Left kidney (tissue), 2 donors: ENCODE results near the gene DOCK1. TPM values are rescaled to one million over a fixed set of nuclear protein-coding genes. Genes with fewer than 3 reads are reported as not detected.
"Not testable (repeated sequence)": the region's sequence is repeated elsewhere in the genome, so short reads cannot be mapped to it uniquely, and the experiment has no call there.

ENCODE experiments used
- DNase-seq: peaks from one replicate; pipeline ENCODE4 v3.0.0-alpha.2; 2013
- polyA plus RNA-seq: library from polyadenylated mRNA; unstranded; fragments of 120-200 nt; gene quantifications from one replicate; pipeline ENCODE4 v1.2.1, GENCODE V29; 2013; ENCODE audit not compliant: insufficient read length

DOCK1 gene
- polyA plus RNA-seq, 1 donor, result 70.0 TPM

DNA sequence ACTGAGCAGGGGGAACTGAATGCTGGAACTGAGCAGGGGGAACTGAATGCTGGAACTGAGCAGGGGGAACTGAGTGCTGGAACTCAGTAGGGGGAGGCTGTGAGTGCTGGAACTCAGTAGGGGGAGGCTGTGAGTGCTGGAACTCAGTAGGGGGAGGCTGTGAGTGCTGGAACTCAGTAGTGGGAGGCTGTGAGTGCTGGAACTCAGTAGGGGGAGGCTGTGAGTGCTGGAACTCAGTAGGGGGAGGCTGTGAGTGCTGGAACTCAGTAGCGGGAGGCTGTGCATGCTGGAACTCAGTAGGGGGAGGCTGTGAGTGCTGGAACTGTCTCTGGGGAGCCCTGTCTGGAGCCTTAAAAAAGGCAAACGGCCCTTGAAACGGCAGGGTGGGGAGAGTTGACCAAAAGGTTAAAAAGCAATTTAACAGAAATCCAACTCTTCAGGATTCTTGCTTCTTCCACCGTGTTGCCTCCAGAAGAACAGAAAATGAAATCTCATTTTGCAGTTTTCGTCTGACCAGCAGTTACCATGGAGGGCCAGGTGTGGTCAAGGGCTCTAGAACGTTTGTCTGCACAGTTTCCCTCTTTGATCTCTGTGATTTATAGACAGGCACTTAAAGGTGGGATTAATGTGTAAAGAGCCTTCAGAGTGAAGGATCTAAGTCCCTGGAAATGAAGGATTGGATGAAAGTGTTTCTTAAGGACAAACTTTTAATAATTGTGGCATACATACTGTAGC lies 19.1 kb downstream of the DOCK1 start:
- no peak for DNase-seq

DNA sequence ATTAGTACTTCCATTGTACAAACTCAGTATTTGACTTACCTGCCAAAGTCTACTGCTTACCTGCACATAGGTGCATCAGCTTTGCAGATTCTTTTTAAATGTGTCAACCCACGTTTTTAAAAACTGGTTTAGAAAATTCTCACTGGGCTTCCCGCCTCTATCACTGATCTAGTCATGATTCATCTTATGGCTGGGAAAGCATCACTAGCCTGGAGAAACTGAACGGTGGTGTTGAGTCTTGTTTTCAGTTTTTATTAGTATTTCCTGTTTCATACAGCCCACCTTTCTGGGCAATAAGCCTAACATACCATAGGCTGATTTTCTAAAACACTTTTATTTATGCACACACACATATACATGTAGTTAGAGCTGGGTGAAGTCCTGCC lies 19.7 kb downstream of the DOCK1 start:
- no peak for DNase-seq

DNA sequence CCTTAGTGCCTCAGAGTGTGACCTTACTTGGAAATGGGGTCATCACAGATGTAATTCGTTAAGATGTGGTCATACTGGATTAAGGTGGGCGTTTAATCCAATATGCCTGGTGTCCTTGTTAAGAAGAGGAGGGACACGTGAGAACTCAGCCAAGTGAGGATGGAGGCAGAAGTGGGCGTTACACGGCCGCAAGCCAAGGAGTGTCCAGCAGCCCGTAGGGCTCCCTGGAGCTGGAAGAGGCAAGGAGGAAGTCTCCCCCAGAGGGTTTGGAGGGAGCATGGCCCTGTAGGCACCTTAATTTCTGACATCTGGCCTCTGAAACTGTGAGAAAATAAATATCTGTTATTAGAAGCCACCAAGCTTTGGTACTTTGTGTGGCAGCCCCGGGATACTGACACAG lies 21.3 kb downstream of the DOCK1 start:
- DNase-seq, result no peak

DNA sequence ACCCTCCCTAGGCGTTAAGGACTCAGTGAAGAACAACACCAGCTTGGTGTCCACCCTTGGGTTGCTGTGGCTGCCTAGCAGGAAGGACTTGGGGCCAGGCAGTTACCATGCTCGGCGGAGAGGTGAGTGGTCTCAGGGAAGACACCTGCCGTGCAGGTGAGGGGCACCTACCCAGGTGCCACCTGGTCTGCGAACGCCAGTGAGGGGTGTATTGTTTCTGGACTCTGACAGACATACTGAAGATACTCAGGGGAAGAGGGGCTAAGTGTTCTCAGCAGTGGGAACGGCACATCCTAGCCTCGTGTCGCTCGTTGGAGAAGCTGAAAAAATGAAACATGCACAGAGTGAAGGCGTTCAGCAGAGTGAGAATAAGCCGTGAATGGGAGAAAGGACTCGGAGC lies 22.6 kb downstream of the DOCK1 start:
- no peak for DNase-seq

DNA sequence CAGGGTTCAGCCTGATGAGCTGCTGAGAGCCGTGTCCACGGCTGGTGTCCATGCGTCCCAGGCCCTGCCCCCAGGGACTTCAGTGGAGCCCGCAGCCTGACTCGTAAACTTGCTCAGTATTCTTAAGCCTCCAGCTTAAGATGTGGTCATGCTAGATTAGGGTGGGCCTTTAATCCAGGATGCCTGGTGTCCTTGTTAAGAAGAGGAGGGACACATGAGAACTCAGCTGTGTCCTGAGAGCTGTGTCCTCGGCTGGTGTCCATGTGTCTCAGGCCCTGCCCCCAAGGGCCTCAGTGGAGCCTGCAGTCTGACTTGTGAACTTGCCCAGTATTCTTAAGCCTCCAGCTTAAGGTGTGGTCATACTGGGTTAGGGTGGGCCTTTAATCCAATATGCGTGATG lies 23.0 kb downstream of the DOCK1 start:
- no peak for DNase-seq

DNA sequence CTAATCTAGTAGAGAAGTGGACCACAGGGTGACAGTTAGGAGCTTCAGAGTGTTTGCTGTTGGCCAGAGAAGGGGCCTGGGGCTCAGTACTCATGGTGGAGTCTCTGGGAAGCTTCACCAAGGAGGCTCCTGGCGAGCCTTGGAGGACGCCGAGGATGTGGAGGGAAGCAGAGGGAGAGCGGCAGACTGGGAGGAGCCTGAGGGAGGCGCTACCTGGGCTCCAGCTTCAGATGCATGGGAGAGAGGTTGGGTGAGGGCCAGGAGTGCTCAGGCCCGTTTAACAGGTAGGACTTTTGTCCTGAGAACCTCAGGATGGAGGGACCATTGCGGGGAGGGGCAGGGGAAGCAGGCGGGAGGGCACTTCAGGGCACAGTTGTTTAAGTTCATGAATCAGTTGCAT lies 24.2 kb downstream of the DOCK1 start:
- no peak for DNase-seq

DNA sequence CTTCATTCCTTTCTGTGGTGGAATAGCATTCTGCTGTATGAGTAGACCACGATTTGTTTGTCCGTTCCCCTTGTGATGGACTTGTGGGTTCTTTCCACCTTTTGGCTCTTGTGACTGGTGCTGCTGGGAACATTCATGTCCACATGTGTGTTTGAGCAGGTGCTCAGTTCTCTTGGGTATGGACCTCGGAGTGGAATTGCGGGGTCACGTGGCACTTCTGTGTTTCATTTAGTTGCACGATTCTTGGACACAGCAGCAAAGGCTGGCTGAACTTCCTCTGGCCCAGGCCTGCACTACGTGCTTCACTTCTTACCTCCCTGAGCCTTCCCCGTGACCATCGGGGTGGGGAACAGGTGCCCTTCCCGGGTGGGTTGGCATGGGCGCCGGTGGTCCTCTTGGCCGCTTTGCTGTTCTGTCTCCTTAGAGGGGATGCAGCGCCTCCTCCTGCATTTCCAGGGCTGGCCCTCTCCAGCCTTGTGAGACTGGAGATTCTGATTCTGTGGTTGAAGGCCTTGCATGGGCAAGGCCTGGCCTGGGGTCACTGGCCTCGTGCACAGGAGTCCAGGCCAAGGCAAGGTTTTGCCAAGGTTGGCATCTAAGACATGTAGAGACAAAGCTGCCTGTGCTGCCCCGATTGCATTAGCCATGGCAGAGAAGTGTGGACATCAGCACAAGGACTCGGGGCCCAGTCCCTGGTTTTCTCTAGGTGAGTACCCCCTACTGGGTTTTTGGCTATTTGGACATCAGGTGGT lies 25.1 kb downstream of the DOCK1 start:
- DNase-seq, result no peak

DNA sequence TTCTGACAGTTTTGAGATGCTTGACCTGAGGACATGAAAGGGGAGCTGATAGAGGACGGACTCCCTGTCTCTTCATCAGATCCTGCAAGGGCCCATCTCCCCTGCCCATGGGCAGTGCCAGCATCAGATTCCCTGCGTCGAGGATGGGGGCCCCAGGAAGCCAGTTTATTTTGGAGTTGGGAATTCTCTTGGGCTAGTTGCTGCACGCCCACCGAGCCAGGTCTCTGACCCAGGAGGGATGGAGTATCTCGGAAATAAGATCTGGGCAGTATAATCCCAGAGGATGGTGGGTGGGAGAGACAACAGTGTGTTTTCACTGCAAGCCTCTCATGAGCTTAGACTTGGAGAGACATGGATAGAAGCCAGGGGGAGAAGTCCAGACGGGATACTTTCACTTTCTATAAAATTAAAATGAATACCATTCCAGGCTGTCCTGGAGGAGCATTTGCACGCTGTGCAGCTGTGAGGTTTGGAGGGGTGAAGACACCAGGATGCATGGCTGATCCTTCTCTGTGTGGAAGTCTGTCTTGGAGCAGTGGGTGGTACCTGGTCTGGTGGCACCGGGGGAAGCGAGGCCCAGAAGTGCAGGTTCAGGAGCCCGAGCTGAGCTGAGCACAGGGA lies 25.8 kb downstream of the DOCK1 start:
- no peak for DNase-seq

DNA sequence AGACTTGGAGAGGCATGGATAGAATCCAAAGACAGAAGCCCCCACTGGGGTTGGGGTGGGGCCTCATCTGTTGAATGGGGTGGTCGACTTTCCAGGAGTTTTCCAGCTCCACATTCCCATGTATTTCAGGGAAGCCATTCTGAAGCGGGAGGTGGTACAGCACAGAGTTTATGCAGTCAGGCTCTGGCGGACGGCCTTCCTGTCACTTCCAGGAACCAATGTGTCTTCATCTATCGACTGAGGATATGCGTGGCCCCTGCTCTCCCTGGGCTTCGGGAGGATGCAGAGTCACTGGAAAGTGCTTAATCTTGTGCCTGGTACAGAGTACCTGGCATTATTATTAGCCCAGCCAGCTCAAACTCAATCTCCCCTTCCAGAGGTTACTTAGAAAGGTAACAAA lies 26.3 kb downstream of the DOCK1 start:
- no peak for DNase-seq

DNA sequence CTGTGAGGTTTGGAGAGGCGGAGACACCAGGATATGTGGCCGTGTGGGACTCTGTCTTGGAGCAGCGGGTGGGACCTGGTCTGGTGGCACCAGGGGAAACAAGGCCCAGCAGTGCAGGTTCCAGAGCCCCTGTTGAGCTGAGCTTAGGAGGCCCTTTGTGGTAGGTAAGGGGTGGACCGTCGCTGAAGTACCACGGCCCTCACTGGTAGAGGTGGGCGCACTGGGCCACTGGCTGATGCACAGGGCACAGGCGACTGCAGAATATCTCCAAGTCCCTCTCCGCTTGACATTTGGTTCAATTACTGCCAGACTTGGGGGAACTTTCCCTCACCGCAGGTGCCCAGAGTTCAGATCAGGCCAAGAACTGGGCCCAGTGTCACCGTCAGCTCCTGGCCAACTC lies 27.3 kb downstream of the DOCK1 start:
- no peak for DNase-seq

DNA sequence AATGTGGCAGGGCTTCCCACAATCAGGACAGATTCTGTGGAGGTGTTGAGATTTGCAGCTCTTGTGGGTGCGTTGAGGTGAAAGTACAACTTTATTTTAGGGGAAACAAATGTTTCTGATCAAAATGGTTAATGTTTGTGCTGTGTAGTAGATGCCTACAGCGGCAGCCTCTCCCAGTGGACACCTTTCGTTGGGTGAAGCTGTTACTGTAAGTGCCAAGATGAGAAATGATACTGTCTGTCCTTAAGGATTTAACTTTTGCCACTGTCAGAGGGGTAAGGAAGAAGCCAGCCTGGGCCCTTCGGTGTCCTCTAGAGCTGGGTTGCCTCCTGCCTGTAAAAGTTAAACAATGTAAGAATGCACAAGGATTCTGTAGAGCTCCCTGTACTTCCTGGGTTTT lies 27.9 kb downstream of the DOCK1 start:
- no peak for DNase-seq

DNA sequence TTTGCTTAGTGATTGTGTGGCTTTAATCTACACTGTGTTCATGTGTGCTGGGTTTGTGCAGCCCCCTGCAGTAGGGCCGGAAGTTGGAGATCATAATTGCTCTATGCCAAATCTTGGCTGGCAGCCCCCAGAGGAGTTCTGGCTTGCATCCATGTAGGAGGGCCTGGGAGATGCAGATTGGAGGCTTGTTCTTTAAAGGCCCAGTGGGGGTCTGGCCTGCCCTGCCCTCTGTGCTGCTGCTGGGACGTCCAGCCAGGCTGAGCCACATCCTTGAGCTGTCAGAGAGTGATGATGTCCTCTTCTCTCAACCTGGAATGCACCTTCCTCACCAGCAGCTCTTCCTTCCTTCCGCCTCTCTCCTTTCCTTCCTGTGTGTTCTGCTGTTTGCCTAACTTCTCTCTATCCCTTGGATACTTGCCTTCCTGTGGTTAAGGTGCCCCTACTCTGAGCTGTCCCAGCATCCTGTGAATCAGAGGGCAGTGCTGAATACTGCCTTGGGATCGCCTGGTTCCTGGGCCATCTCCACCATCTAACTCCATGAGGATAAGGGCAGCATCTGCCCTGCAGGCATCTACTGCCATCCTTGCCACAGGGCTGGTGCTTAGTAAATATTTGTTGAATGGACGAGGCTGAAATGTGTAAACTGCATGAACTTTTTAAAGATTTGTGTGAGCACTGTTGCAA lies 30.2 kb downstream of the DOCK1 start:
- no peak for DNase-seq

DNA sequence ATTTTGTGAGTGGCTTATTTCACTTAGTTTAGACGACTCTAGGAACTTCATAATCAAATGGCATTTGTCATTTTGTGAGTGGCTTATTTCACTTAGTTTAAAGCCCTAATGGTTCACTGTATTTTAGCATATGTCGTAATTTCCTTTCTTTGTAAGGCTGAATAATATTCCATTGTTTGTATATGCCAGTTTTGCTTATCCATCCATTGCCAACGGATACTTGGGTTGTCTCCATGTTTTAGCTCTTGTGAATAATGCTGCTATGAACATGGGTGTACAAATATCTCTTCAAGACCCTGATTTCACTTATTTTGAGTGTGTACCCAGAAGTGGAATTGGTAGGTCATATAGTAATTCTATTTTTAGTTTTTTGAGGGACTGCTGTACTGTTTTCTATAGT lies 31.8 kb downstream of the DOCK1 start:
- DNase-seq, result no peak

DNA sequence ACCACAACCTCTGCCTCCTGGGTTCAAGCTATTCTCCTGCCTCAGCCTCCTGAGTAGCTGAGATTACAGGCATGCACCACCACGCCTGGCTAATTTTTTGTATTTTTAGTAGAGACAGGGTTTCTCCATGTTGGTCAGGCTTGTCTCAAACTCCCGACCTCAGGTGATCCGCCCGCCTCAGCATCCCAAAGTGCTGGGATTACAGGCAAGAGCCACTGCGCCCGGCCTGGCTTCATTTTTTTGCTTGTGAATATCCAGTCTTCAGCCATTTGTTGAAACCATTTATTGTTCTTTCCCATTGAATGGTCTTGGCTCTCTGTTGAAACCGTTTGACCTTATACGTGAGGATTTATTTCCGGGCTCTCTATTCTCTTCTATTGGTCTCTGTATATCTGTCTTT lies 32.9 kb downstream of the DOCK1 start:
- not testable (repeated sequence) for DNase-seq

DNA sequence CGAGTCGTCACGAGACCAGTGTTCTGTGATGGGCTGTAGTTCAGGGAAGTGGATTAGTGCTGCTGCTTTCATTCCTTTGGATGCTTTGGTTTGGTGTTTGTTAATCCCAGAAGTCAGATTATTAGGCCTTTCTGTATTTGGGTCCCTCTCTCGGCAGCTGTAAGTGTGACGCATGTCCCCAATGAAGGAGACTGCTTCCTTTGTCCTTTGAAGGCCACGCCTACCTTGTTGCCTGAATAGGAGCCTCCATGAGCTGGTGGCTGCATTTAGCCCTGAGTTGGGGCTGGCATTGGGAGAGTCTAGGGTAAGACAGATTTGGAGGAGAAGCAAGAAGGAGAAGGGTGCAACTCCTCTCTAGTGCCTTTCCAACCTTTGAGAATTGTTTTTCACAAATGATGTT lies 34.5 kb downstream of the DOCK1 start:
- DNase-seq, result no peak

DNA sequence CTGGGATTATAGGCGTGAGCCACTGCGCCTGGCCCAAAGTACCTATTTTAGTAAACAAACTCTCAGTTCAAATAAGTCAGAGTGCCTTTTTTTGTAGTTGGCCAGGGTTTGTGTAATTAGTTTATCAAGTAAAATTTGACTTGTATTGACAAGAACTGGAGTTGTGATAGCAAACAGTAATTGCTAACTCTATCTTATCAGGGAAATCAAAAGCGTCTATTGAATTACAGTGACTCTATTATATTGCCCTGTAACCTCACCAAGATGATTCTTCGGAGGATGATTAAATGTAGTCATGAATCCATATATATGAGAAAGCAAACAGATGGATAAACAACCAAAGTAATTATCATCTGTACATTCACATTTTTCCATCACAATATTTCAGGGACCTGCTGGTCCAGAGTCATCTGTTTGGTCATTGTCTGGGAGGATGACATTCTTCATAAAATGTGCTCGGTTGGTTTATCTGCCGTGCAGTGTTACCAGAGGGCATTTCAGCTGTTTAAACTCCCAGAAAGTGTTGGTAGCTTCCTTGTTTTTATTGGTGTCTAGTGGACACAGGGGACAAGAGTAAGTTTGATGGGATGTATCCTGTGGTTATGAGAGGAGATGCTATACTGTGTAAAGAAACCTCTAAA lies 35.6 kb downstream of the DOCK1 start:
- DNase-seq, result no peak

DNA sequence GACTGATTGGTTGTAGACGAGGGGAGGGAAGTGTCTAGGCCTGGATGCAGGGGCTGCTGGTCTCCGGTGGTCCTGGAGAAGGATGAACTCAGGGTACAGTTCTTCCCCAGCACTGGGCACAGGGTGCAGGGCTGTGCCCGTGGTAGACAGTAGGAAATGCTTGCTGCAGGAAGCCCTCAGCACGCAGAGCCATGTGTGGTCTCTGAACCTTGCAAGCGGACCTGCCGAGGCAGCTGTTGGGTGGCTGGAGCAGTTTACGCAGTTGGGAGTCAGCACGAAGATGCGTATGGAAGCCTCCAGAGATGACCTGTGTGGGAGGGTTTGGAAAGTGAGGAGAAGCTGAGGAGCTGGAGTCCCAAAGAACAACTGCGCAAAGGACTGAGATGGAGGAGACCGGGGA lies 39.0 kb downstream of the DOCK1 start:
- DNase-seq, result no peak

DNA sequence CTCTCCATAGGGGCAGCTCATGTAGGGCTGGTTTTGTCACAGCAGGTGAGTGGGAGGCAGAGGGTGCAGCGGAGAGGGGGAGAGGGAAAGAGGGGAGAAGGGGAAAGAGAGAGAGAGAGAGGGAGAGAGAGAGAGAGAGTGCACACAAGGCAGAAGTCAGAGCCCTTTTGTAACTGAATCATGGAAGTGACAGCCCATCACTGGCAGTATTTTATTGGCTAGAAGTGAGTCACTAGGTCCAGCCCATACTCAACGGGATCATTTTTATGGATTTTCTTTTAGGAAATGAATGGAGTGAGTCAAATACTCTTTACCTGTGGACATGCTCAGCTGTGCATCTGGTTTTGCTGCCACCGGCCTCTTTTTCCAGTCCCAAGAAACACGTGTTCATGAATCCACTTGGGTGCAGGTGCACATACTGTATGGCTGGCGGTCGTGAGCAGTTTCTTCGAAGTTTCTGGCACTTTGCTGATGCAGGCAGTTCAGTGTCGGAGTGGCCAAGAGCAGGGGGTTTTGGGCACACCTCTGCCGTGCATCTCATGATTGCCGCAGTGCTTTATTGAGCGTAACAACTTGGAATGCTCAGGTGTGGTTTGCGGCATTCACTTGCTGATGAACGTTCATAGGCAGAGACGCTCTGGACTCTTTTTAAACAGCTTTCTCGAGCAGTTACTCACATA lies 40.3 kb downstream of the DOCK1 start:
- no peak for DNase-seq

DNA sequence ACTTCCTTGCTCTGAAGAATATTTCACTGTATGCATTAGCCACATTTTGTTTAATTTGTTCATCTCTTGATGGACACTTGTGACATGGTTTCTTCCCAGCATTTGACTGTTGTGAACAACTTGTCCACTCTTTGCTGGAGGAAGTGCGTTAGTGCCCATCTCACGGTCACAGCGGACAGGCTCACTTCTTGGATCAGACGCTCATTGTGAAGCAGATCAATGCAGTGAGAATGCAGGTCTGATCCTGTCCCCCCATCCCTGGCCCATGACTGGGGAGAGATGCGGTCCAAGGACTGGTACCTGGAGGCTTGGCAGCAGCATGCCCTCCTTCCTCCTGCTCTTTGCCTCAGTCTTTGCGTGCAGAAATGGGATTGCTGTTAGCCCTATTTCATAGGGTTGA lies 41.5 kb downstream of the DOCK1 start:
- no peak for DNase-seq

DNA sequence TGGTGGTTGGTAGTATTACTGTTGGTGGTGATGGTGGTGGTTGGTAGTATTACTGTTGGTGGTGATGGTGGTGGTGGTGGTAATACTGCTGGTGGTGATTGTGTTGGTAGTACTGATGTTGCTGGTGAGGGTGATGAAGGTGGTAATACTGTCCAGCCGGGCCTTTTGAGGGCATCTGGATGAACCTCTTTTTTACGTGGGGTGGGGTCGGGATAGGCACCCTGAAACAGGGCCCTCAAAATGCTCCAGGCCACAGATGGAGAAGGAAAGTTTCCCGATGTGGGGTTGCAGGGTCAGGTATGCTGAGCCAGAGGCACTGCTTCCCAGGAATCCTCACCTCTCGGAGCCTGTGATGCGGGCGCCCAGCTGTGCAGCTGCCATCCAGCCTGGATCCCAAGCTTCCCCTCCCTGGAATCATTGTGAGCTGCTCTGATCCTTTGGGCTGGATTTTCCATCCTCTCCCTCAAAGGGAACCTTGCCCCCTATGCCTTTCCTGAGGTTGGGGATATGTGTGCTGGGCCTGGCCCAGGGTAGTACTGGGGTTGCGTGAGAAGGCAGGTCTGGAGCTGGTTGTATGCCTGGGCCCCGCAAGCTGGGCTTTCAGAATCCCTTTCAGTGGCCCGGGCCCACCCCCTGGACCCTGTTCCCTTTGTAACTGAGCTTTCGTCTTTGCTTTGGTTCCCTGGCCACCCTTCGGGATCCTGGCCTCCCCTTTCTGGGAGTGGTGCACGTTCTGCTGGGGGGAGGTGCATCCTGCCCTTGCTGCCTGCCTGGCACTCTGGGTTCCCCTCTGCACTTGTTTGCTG lies 43.3 kb downstream of the DOCK1 start:
- DNase-seq, result no peak

DNA sequence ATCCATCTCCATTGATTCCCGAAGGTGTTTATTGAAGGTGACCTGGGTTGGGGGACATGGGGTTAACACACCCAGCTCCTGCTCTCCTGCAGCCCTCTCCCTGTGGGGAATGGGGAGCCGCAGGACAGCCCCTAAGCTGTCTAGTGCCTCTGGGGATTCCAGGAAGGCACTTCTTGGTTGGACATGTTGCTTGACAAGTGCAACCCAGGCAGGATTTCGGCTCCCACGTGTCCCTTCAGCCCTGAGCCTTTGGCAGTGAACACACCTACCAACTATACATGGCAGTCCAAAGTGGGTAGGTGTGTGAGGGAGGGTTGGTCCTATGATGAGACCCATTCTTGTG lies 43.9 kb downstream of the DOCK1 start:
- DNase-seq, result no peak
